GM12873 (cell line): ENCODE measurements around the gene LHFPL6.

Experiments
- CTCF ChIP-seq: IDR thresholded peaks from 2 replicates; pipeline ENCODE4 v1.5.1; 2012; ENCODE audit warnings: low read depth, mild to moderate bottlenecking, moderate library complexity, low read length, control low read depth; ENCODE audit not compliant: insufficient read depth; ENCODE audit errors: missing control alignments

LHFPL6 gene

GRCh38 chr13:39311619-39312018 is 291.4 kb downstream of the LHFPL6 start:
- TF ChIP-seq CTCF = no peak

GRCh38 chr13:39310961-39311360 is 292.0 kb downstream of the LHFPL6 start:
- no peak for TF ChIP-seq CTCF

GRCh38 chr13:39306639-39307589 is 296.1 kb downstream of the LHFPL6 start:
- TF ChIP-seq CTCF = no peak

GRCh38 chr13:39302820-39303219 is 300.2 kb downstream of the LHFPL6 start:
- TF ChIP-seq CTCF = no peak

GRCh38 chr13:39298951-39299350 is 304.0 kb downstream of the LHFPL6 start:
- no peak for TF ChIP-seq CTCF

GRCh38 chr13:39297664-39298171 is 305.3 kb downstream of the LHFPL6 start:
- no peak for TF ChIP-seq CTCF

GRCh38 chr13:39297023-39297422 is 306.0 kb downstream of the LHFPL6 start:
- TF ChIP-seq CTCF = no peak
